ENCODE results near the gene GARIN5B. TPM values are rescaled to one million over a fixed set of nuclear protein-coding genes. Genes with fewer than 3 reads are reported as not detected.

GARIN5B gene
- total RNA-seq, 1 donor from 2014 or later, result not detected

DNA sequence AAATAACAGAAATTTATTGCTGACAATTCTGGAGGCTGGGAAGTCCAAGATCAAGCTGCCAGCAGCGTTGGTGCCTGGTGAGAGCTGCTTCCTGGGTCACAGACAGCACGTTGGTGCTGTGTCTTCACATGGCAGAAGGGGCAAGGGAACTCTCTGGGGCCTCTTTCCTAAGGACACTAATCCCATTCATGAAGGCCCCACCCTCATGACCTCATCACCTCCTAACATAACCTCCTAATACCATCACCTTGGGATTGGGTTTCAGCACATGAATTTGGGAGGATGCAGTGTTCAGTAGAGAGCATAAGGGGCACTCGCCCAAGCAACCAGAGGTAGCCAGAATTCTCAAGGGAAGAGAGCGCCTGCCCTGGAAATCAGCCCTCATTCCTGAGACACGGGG, 53.6 kb downstream of the GARIN5B start:
- H3K36me3 ChIP-seq (ENCODE audit: control insufficient read depth, insufficient read depth, low read length), result peaks cover 2% of the 10 kb centered on the region
- TF ChIP-seq, protein P1, sequence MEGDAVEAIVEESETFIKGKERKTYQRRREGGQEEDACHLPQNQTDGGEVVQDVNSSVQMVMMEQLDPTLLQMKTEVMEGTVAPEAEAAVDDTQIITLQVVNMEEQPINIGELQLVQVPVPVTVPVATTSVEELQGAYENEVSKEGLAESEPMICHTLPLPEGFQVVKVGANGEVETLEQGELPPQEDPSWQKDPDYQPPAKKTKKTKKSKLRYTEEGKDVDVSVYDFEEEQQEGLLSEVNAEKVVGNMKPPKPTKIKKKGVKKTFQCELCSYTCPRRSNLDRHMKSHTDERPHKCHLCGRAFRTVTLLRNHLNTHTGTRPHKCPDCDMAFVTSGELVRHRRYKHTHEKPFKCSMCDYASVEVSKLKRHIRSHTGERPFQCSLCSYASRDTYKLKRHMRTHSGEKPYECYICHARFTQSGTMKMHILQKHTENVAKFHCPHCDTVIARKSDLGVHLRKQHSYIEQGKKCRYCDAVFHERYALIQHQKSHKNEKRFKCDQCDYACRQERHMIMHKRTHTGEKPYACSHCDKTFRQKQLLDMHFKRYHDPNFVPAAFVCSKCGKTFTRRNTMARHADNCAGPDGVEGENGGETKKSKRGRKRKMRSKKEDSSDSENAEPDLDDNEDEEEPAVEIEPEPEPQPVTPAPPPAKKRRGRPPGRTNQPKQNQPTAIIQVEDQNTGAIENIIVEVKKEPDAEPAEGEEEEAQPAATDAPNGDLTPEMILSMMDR (IDR thresholded peaks at IDR 0.05; ENCODE audit: insufficient read depth, low read length, poor library complexity, severe bottlenecking), result no peak
- H3K4me3 ChIP-seq (ENCODE audit: low read depth, low read length), result no peak overlapping the region
- DNase-seq (ENCODE audit: low read depth), result no peak
- H3K27me3 ChIP-seq (ENCODE audit: control insufficient read depth, insufficient read depth, low read length), result peaks cover 2% of the 10 kb centered on the region

DNA sequence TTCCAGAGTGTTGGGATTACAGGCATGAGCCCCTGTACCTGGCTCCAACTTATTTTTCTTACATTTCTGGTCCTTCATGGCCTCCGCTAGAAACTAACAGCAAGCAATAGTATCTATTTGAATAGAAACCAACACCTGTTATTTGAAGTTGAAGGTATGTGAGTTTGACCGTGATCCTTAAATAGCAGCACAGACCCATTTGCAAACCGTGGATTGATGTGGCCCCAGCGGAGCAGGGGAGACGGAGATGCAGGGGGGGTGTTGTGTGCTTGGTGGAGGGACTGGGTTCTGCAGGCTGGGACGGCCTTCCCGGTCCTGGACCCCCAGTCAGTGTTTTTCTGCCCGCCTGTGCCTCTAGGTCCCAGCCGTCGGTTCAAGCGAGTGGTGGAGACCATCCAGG, 54.8 kb downstream of the GARIN5B start:
- TF ChIP-seq, protein P1 (IDR thresholded peaks at IDR 0.05; ENCODE audit: insufficient read depth, low read length, poor library complexity, severe bottlenecking), result no peak
- no peak overlapping the region for H3K4me3 ChIP-seq (ENCODE audit: low read depth, low read length)
- peaks cover 2% of the 10 kb centered on the region for H3K36me3 ChIP-seq (ENCODE audit: control insufficient read depth, insufficient read depth, low read length)
- no peak for DNase-seq (ENCODE audit: low read depth)
- no peaks in the 10 kb centered on the region for H3K27me3 ChIP-seq (ENCODE audit: control insufficient read depth, insufficient read depth, low read length)

DNA sequence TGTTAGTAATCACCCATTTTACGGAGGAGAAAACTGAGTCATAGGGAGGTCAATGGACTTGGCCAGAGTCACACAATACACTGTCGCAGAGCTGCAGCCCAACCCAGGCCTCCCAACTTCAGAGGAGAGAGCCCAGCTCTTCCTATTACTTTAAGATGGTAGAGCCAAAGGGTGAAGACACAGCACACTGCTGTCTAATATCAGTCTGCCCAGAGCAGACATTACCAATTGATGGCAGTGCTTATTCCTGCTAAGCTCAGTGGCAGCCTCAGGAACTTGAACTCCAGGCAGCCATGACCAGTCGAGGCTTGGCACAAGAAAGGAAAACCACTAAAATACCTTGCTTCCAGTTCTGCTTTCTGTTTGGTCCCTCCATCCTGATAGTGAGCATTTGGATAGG, 56.3 kb downstream of the GARIN5B start:
- no peak overlapping the region for H3K4me3 ChIP-seq (ENCODE audit: low read depth, low read length)
- no peak for DNase-seq (ENCODE audit: low read depth)
- TF ChIP-seq, protein P1 (IDR thresholded peaks at IDR 0.05; ENCODE audit: insufficient read depth, low read length, poor library complexity, severe bottlenecking), result no peak
- no peaks in the 10 kb centered on the region for H3K27me3 ChIP-seq (ENCODE audit: control insufficient read depth, insufficient read depth, low read length)
- H3K36me3 ChIP-seq (ENCODE audit: control insufficient read depth, insufficient read depth, low read length), result peaks cover 3% of the 10 kb centered on the region

DNA sequence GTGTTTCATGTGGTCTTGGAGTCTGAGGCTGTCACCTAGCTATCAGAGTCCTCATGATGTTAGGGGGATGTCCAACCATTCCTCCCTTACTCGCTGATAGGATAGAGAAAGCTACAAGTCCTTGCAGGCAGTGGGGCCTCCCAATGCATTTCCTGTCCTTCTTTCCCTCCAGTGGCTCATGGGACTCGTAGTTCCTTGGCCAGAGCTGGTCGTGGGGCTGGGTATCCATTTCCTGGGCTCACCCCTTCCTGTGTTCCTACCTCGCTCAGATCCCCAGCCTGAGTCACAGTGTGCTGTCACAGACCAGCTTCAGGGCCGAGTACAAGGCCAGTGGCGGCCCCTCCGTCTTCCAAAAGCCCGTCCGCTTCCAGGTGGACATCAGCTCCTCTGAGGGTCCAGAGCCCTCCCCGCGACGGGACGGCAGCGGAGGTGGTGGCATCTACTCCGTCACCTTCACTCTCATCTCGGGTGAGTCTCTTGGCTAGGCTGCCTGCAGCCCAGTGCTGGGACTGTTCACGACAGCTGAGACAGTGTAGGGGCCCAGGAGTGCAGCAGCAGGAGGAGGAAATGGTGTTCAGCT, 57.0 kb downstream of the GARIN5B start:
- Histone ChIP-seq H3K27me3 (ENCODE audit: control insufficient read depth, insufficient read depth, low read length) (no peaks in the 10 kb centered on the region), H3K4me3 (ENCODE audit: low read depth, low read length) (no peak overlapping the region), H3K36me3 (ENCODE audit: control insufficient read depth, insufficient read depth, low read length) (peaks cover 3% of the 10 kb centered on the region)
- TF ChIP-seq, protein P1 (IDR thresholded peaks at IDR 0.05; ENCODE audit: insufficient read depth, low read length, poor library complexity, severe bottlenecking), result no peak
- DNase-seq (ENCODE audit: low read depth), result no peak

DNA sequence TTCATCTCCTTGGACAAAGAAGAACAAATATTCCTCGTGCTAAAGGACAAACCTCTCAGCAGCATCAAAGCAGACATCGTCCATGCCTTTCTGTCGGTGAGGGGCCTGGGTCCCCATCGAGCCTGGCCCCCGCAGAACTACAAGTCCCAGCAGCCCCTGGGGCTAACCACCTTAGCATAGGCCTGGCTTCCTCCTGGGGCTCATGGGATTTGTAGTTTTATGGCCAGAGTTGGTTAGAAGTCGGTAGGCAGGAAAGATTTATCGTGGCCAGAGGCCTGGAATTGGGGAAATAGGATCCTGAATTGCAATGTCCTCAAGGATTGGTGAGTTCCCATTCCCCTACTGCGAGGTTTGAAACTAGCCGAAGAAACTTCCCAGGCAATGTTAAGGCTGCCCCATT, 57.6 kb downstream of the GARIN5B start:
- TF ChIP-seq, protein P1 (IDR thresholded peaks at IDR 0.05; ENCODE audit: insufficient read depth, low read length, poor library complexity, severe bottlenecking), result no peak
- H3K36me3 ChIP-seq (ENCODE audit: control insufficient read depth, insufficient read depth, low read length), result peaks cover 3% of the 10 kb centered on the region
- H3K27me3 ChIP-seq (ENCODE audit: control insufficient read depth, insufficient read depth, low read length), result no peaks in the 10 kb centered on the region
- H3K4me3 ChIP-seq (ENCODE audit: low read depth, low read length), result no peak overlapping the region
- no peak for DNase-seq (ENCODE audit: low read depth)

DNA sequence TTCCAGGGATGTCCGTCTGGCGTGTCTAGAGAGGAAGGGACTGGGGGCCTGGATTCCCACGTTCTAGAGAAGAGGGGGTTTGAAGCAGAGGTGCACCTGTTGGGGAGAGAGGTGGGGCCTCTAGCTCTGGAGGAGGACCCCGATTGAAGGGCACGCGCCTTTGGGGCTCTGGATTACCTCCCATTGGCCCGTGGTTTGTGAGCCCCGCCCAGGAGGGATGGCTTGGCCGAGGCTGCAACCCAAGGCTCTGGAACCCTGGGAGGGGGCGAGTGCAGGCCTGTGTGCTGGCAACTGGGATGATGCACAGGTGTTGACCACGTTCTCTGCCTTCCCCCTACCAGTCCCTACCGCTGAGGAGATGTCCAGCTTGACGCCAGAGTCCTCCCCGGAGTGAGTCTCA, 58.1 kb downstream of the GARIN5B start:
- TF ChIP-seq, protein P1 (IDR thresholded peaks at IDR 0.05; ENCODE audit: insufficient read depth, low read length, poor library complexity, severe bottlenecking), result no peak
- Histone ChIP-seq H3K27me3 (ENCODE audit: control insufficient read depth, insufficient read depth, low read length) (no peaks in the 10 kb centered on the region), H3K4me3 (ENCODE audit: low read depth, low read length) (no peak overlapping the region), H3K36me3 (ENCODE audit: control insufficient read depth, insufficient read depth, low read length) (peaks cover 3% of the 10 kb centered on the region)
- DNase-seq (ENCODE audit: low read depth), result no peak
